PC-3 (cell line): Measurements from ENCODE around the gene CFAP47.
"Not testable (repeated sequence)": the region's sequence is repeated elsewhere in the genome, so short reads cannot be mapped to it uniquely, and the experiment has no call there.

ENCODE experiments used
- EZH2 ChIP-seq: fragments of 300-600 bp; sonication (generic); IDR thresholded peaks from one replicate; pipeline ENCODE4 v1.6.1; 2017; ENCODE audit warnings: antibody characterized with exemption, mild to moderate bottlenecking, low read length; ENCODE audit not compliant: unreplicated experiment
- EZH2phosphoT487 ChIP-seq: fragments of 300-600 bp; sonication (generic); IDR thresholded peaks from 2 replicates; pipeline ENCODE4 v1.6.1; 2018; ENCODE audit warnings: mild to moderate bottlenecking, antibody characterized with exemption, low read length, borderline replicate concordance
- TF ChIP-seq, protein P1 (sequence below): fragments of 300-600 bp; sonication (generic); conservative IDR thresholded peaks from 2 replicates; pipeline ENCODE4 v1.5.1; 2017; ENCODE audit warnings: antibody characterized with exemption, low read depth, mild to moderate bottlenecking, low read length

DNA sequence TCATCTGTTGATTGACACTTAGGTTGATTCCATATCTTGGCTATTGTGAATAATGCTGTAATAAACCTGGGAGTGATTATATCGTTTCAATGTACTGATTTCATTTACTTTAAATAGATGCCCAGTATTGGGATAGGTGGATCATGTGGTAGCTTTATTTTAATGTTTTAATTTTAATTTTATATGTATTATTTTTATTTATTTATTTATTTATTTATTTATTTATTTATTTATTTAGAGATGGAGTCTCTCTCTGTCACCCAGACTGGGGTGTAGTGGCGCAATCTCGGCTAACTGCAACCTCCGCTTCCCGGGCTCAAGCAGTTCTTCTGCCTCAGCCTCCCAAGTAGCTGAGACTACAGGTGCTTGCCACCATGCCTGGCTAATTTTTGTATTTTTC lies 155.5 kb downstream of the CFAP47 start:
- TF ChIP-seq, protein P1, sequence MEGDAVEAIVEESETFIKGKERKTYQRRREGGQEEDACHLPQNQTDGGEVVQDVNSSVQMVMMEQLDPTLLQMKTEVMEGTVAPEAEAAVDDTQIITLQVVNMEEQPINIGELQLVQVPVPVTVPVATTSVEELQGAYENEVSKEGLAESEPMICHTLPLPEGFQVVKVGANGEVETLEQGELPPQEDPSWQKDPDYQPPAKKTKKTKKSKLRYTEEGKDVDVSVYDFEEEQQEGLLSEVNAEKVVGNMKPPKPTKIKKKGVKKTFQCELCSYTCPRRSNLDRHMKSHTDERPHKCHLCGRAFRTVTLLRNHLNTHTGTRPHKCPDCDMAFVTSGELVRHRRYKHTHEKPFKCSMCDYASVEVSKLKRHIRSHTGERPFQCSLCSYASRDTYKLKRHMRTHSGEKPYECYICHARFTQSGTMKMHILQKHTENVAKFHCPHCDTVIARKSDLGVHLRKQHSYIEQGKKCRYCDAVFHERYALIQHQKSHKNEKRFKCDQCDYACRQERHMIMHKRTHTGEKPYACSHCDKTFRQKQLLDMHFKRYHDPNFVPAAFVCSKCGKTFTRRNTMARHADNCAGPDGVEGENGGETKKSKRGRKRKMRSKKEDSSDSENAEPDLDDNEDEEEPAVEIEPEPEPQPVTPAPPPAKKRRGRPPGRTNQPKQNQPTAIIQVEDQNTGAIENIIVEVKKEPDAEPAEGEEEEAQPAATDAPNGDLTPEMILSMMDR: not testable (repeated sequence)
- not testable (repeated sequence) for TF ChIP-seq EZH2phosphoT487, EZH2
